ENCODE data around the gene PAK5.

DNA sequence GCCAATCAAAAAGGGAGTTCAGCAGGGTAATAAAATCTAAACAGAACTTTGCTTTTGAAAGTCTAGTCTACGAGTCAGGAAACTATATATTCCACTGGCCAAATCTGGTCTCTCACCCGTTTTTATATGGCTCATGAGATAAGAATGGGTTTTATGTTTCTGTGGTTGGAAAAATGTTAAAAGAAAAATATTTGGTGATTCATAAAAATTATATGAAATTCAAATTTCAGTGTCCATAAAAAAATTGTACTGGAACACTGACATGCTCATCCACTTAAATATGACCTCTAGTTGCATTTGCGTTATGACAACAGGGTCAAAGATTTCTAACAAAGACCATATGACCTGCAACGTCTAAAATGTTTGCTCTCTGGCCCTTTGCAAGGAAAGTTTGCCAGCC lies 346.8 kb downstream of the PAK5 start:
- TF ChIP-seq GATA3 (IDR thresholded peaks at IDR 0.05; ENCODE audit: low read depth, low read length) (no peak), GATA2 (IDR thresholded peaks at IDR 0.05; ENCODE audit: low read depth, low read length) (no peak)

All from SH-SY5Y (cell line).